ENCODE measurements around the gene CD55.

DNA sequence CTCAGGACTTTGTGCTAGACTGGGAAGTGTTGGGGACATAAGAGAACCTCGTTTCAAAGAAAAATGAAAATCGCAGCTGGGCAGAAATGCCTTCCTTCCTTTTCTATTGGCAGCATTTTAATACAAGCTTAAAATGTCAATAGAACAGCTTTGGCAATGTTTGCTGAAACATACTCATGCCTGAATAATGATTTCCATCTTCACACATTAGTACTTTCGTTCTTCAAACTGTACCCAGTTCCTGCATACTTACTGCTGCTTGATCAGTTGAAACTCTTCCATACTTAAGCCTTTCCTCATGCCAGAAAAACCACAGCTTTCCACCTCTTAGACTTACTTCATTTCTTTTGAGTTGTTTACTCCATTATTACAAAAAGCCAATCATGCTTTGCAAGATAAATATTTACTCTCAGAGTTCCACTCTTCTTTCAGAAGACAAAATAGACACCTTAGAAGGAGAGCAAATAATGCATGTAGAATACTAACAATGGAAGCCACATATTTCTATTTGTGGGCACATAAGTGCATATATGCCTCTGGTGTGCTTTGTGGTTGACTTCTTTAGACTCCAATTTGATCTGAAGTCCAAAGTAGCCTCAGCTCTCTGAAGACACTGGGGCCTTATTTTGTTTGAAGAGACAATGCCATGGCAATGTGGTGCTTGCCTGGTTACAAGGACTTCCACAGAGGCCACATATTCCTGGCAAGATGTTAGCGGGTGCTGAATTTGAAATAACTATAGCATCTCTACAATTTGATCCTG, 22.7 kb upstream of the CD55 start:
- TF ChIP-seq EZH2 (IDR thresholded peaks at IDR 0.05; ENCODE audit: insufficient read depth, poor library complexity, severe bottlenecking) (no peak), EZH2phosphoT487 (IDR thresholded peaks at IDR 0.05; ENCODE audit: insufficient read depth, low read depth) (no peak)

All from GM23248 (cell line).